Trophoblast cell (in vitro differentiated cells and primary cell): ENCODE measurements around the gene SFTA2.

Experiments used
- DNase-seq, 2 donors: peaks; one replicate each; pipeline ENCODE4 v3.0.0-alpha.2; 2016
- H2AFZ ChIP-seq: 2 replicates; pipeline ENCODE4 v1.6.1; 2013; ENCODE audit warnings: low read length, moderate library complexity, mild to moderate bottlenecking; ENCODE audit not compliant: insufficient read depth, poor library complexity
- H2AK5ac ChIP-seq: 2 replicates; pipeline ENCODE4 v1.6.1; 2013; ENCODE audit warnings: mild to moderate bottlenecking, low read length
- H2BK120ac ChIP-seq: 2 replicates; pipeline ENCODE4 v1.6.1; 2013; ENCODE audit warnings: low read length, mild to moderate bottlenecking, moderate library complexity; ENCODE audit not compliant: insufficient read depth, poor library complexity
- H2BK12ac ChIP-seq: 2 replicates; pipeline ENCODE4 v1.6.1; 2013; ENCODE audit warnings: mild to moderate bottlenecking, low read length, moderate library complexity
- H2BK5ac ChIP-seq: 2 replicates; pipeline ENCODE4 v1.6.1; 2013; ENCODE audit warnings: low read length, low read depth, moderate library complexity, mild to moderate bottlenecking; ENCODE audit not compliant: poor library complexity
- H3K14ac ChIP-seq: 2 replicates; pipeline ENCODE4 v1.6.1; 2013; ENCODE audit warnings: mild to moderate bottlenecking, low read length
- H3K18ac ChIP-seq: 2 replicates; pipeline ENCODE4 v1.6.1; 2013; ENCODE audit warnings: mild to moderate bottlenecking, low read length
- H3K23ac ChIP-seq: 2 replicates; pipeline ENCODE4 v1.6.1; 2013; ENCODE audit warnings: low read length
- H3K27ac ChIP-seq: 2 replicates; pipeline ENCODE4 v1.5.1; 2013; ENCODE audit warnings: low read depth, mild to moderate bottlenecking, inconsistent platforms, low read length, moderate library complexity
- H3K27me3 ChIP-seq: 2 replicates; pipeline ENCODE4 v1.6.1; 2013; ENCODE audit warnings: inconsistent platforms, mild to moderate bottlenecking, low read length, moderate library complexity; ENCODE audit not compliant: insufficient read depth
- H3K36me3 ChIP-seq, 2 experiments: 1 replicate in 1 of 2; 2 replicates in 1 of 2; pipeline ENCODE4 v1.6.1; 2013; ENCODE audit warnings: low read length in 2 of 2, mild to moderate bottlenecking in 2 of 2, moderate library complexity in 1 of 2; ENCODE audit not compliant: insufficient read depth in 2 of 2, control insufficient read depth in 1 of 2
- H3K4ac ChIP-seq: 2 replicates; pipeline ENCODE4 v1.6.1; 2013; ENCODE audit warnings: low read depth, mild to moderate bottlenecking, low read length, moderate library complexity
- H3K4me1 ChIP-seq, 2 experiments: 1 replicate in 1 of 2; 2 replicates in 1 of 2; pipeline ENCODE4 v1.6.1; 2013; ENCODE audit warnings: low read length in 2 of 2, mild to moderate bottlenecking in 2 of 2, moderate library complexity in 1 of 2; ENCODE audit not compliant: insufficient read depth in 2 of 2, control insufficient read depth in 1 of 2
- H3K4me2 ChIP-seq: 2 replicates; pipeline ENCODE4 v1.6.1; 2013; ENCODE audit warnings: inconsistent platforms, mild to moderate bottlenecking, low read length, moderate library complexity
- H3K4me3 ChIP-seq: 2 replicates; pipeline ENCODE4 v1.5.1; 2013; ENCODE audit warnings: mild to moderate bottlenecking, low read depth, low read length, inconsistent platforms
- H3K79me1 ChIP-seq: one replicate; pipeline ENCODE4 v1.6.1; 2013; ENCODE audit warnings: low read length
- H3K79me2 ChIP-seq: 2 replicates; pipeline ENCODE4 v1.6.1; 2013; ENCODE audit warnings: low read length, mild to moderate bottlenecking; ENCODE audit not compliant: control insufficient read depth, insufficient read depth, poor library complexity
- H3K9ac ChIP-seq: 2 replicates; pipeline ENCODE4 v1.6.1; 2013; ENCODE audit warnings: mild to moderate bottlenecking, low read length
- H3K9me3 ChIP-seq: 2 replicates; pipeline ENCODE4 v1.6.1; 2013; ENCODE audit warnings: low read depth, mild to moderate bottlenecking, control low read depth, inconsistent platforms, low read length; ENCODE audit not compliant: insufficient read depth
- H4K12ac ChIP-seq: 2 replicates; pipeline ENCODE4 v1.6.1; 2013; ENCODE audit warnings: low read depth, mild to moderate bottlenecking, low read length, moderate library complexity
- H4K8ac ChIP-seq: 2 replicates; pipeline ENCODE4 v1.6.1; 2013; ENCODE audit warnings: low read depth, mild to moderate bottlenecking, low read length, moderate library complexity
- H4K91ac ChIP-seq: one replicate; pipeline ENCODE4 v1.6.1; 2013; ENCODE audit warnings: low read depth, mild to moderate bottlenecking, low read length, moderate library complexity
- WGBS: extraction: QIAGEN DNeasy Blood & Tissue Kit; methylation state at CpG from one replicate; pipeline ENCODE4 v1.1.7; 2013; ENCODE audit warnings: missing lambda C conversion rate; ENCODE audit not compliant: insufficient read length, insufficient coverage; ENCODE audit errors: extremely low coverage; 5-methylcytosine and 5-hydroxymethylcytosine counted together

Gene SFTA2

DNA sequence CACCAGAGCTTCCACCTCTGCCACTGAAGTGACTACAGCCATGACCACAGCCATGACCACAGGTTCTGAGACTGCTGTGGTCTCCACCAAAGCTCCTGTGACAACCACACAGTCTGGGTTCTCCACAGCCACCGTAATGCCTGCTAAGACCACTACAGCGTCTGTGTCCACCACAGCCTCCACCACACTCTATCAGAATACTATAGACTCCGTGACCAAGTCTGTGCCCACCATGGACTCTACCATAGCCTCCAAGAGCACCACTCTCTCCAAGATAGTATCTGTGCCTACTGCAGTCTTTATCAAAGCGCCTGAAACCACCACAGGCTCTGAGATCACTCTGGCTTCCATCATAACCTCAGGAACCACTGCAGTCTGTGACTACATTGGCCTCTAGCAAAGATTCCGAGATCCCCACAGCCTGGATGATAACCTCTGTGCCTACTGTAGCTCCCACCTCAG, 33.2 kb upstream of the SFTA2 start:
- Histone ChIP-seq H2BK5ac (no peak overlapping the region), H3K4me2 (no peak overlapping the region), H2AK5ac (no peak overlapping the region), H3K79me2 (no peaks in the 10 kb centered on the region), H3K9me3 (peaks cover 5% of the 10 kb centered on the region), H2BK120ac (no peak overlapping the region), H3K18ac (no peak overlapping the region), H3K36me3 (no peaks in the 10 kb centered on the region), H4K91ac (no peak overlapping the region), H2AFZ (no peak overlapping the region), H3K79me1 (no peaks in the 10 kb centered on the region), H3K14ac (no peak overlapping the region), H3K27ac (no peak overlapping the region), H3K4ac (no peak overlapping the region), H3K4me1 (no peaks in the 10 kb centered on the region), H3K9ac (no peak overlapping the region), H2BK12ac (no peak overlapping the region), H4K8ac (no peak overlapping the region), H3K27me3 (no peaks in the 10 kb centered on the region), H3K23ac (no peak overlapping the region), H4K12ac (no peak overlapping the region), H3K4me3 (no peak overlapping the region)
- no CpG with 5 or more reads among the region's 5 CpGs for WGBS
- no peak for DNase-seq

GRCh38 chr6:30964075-30964474, 32.1 kb upstream of the SFTA2 start:
- Histone ChIP-seq H3K14ac (no peak overlapping the region), H4K8ac (no peak overlapping the region), H4K91ac (no peak overlapping the region), H3K4me1 (no peaks in the 10 kb centered on the region), H3K4me3 (no peak overlapping the region), H3K27ac (no peak overlapping the region), H2AFZ (no peak overlapping the region), H3K4me2 (no peak overlapping the region), H2BK5ac (no peak overlapping the region), H3K27me3 (no peaks in the 10 kb centered on the region), H4K12ac (no peak overlapping the region), H3K9ac (no peak overlapping the region), H2BK120ac (no peak overlapping the region), H2AK5ac (no peak overlapping the region), H3K4ac (no peak overlapping the region), H3K23ac (no peak overlapping the region), H3K79me2 (no peaks in the 10 kb centered on the region), H3K36me3 (no peaks in the 10 kb centered on the region), H3K9me3 (peaks cover 5% of the 10 kb centered on the region), H3K18ac (no peak overlapping the region), H3K79me1 (no peaks in the 10 kb centered on the region), H2BK12ac (no peak overlapping the region)
- no peak for DNase-seq
- no CpG with 5 or more reads among the region's 4 CpGs for WGBS

DNA sequence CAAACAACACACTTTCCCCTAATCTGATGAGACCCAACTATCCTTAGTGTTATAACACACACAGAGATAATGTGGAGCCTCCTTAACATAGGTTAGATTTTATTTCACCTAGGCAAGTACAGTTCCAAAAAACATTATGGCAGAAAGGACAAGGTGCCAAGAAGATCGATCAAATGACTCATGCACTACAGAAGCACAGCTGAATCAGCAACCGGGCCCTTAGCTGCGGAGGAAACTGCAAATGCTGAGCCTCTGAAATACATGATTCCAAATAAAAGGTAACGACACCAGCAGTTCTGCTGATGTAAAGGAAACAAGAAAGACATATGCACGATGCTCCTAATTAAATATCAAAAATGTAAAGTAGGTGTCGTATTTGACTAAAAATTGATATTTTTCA, 31.7 kb upstream of the SFTA2 start:
- no peak overlapping the region for H2BK120ac ChIP-seq
- no peaks in the 10 kb centered on the region for H3K4me1 ChIP-seq
- no peak for DNase-seq
- H4K8ac ChIP-seq: no peak overlapping the region
- no peak overlapping the region for H2BK12ac ChIP-seq
- H3K79me1 ChIP-seq: no peaks in the 10 kb centered on the region
- no peak overlapping the region for H2BK5ac ChIP-seq
- H4K12ac ChIP-seq: no peak overlapping the region
- H3K79me2 ChIP-seq: no peaks in the 10 kb centered on the region
- H2AFZ ChIP-seq: no peak overlapping the region
- H3K9me3 ChIP-seq: peaks cover 5% of the 10 kb centered on the region
- no peak overlapping the region for H3K27ac ChIP-seq
- no peak overlapping the region for H3K4ac ChIP-seq
- H2AK5ac ChIP-seq: no peak overlapping the region
- H3K4me3 ChIP-seq: no peak overlapping the region
- H3K9ac ChIP-seq: no peak overlapping the region
- H3K36me3 ChIP-seq: no peaks in the 10 kb centered on the region
- WGBS: no CpG with 5 or more reads among the region's 6 CpGs
- no peak overlapping the region for H4K91ac ChIP-seq
- H3K18ac ChIP-seq: no peak overlapping the region
- H3K23ac ChIP-seq: no peak overlapping the region
- no peak overlapping the region for H3K4me2 ChIP-seq
- no peaks in the 10 kb centered on the region for H3K27me3 ChIP-seq
- H3K14ac ChIP-seq: no peak overlapping the region

DNA sequence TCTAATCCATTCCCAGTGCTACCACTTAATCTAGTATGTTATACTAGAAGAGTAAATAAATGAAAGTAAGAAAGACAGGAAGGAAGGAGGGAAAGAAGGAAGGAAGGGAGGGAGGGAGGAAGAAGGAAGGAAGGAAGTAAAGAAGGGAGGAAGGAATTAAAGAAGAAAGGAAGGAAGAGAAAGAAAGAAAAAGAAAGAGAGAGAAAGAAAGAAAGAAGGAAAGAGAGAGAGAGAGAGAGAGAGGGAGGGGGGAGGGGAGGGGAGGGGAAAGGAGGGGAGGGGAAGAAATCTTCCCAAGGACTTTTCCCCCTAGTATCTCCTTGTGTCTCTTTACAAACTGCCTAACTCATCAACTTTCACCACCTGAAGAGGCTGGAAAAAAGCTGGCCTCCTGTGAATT, 30.7 kb upstream of the SFTA2 start:
- Histone ChIP-seq H3K9me3 (peaks cover 5% of the 10 kb centered on the region), H2BK12ac (no peak overlapping the region), H3K36me3 (no peaks in the 10 kb centered on the region), H3K4me3 (no peak overlapping the region), H3K4ac (no peak overlapping the region), H2BK120ac (no peak overlapping the region), H3K4me2 (no peak overlapping the region), H3K14ac (no peak overlapping the region), H3K23ac (no peak overlapping the region), H2BK5ac (no peak overlapping the region), H3K27me3 (no peaks in the 10 kb centered on the region), H3K9ac (no peak overlapping the region), H3K27ac (no peak overlapping the region), H2AFZ (no peak overlapping the region), H3K4me1 (peaks cover 0 to 3% of the 10 kb centered on the region in 2 experiments), H2AK5ac (no peak overlapping the region), H4K12ac (no peak overlapping the region), H4K91ac (no peak overlapping the region), H3K79me1 (no peaks in the 10 kb centered on the region), H4K8ac (no peak overlapping the region), H3K18ac (no peak overlapping the region), H3K79me2 (no peaks in the 10 kb centered on the region)
- no peak for DNase-seq
